ENCODE data around the gene TMX2. TPM values are rescaled to one million over a fixed set of nuclear protein-coding genes. Genes with fewer than 3 reads are reported as not detected.

The TMX2 gene
- polyA plus RNA-seq, 1 donor from 2014 or later = 130 TPM

Small RNAs within 50 kb of the gene (small RNA-seq; reads per million reads assigned to genes)
- 0 reads per million in 3 experiments for gene TMX2-CTNND1

Other genes with a start within 250 kb of the TMX2 start
- gene SLC43A1, start 196.9 kb upstream of the TMX2 start, polyA plus RNA-seq = 2.5 and 3.3 TPM in 2 replicates
- 63.6 and 69.5 TPM in 2 replicates for gene TIMM10, start 181.8 kb upstream of the TMX2 start, polyA plus RNA-seq
- gene SMTNL1, start 175.0 kb upstream of the TMX2 start, polyA plus RNA-seq = not detected in 2 replicates
- gene UBE2L6, start 144.9 kb upstream of the TMX2 start, polyA plus RNA-seq = 88.0 and 101 TPM in 2 replicates
- 0.22 TPM in 1 of 2 replicates, not detected in the other for gene SERPING1, start 114.9 kb upstream of the TMX2 start, polyA plus RNA-seq
- gene YPEL4, start 62.7 kb upstream of the TMX2 start, polyA plus RNA-seq = 18.4 and 19.8 TPM in 2 replicates
- 18.2 and 22.7 TPM in 2 replicates for gene CLP1, start 54.8 kb upstream of the TMX2 start, polyA plus RNA-seq
- 15.8 and 17.4 TPM in 2 replicates for gene ZDHHC5, start 44.5 kb upstream of the TMX2 start, polyA plus RNA-seq
- 46.4 and 62.4 TPM in 2 replicates for gene MED19, start 378 bp upstream of the TMX2 start, polyA plus RNA-seq
- 509 and 546 TPM in 2 replicates for gene SELENOH, start 28.9 kb downstream of the TMX2 start, polyA plus RNA-seq
- not detected in 2 replicates for gene BTBD18, start 39.2 kb downstream of the TMX2 start, polyA plus RNA-seq
- gene CTNND1, start 49.2 kb downstream of the TMX2 start, polyA plus RNA-seq = 70.3 and 90.3 TPM in 2 replicates